GM11168 (cell line): Measurements from ENCODE around the gene ZNF579.

Experiments used
- in situ Hi-C: fragments of 300-500 bp; cut with MboI; formaldehyde crosslinking; loops from one replicate; pipeline ENCODE4 v1.12.0; 2022; ENCODE audit warnings: low sequenced_read_pairs; ENCODE audit not compliant: unreplicated experiment

The ZNF579 gene

DNA sequence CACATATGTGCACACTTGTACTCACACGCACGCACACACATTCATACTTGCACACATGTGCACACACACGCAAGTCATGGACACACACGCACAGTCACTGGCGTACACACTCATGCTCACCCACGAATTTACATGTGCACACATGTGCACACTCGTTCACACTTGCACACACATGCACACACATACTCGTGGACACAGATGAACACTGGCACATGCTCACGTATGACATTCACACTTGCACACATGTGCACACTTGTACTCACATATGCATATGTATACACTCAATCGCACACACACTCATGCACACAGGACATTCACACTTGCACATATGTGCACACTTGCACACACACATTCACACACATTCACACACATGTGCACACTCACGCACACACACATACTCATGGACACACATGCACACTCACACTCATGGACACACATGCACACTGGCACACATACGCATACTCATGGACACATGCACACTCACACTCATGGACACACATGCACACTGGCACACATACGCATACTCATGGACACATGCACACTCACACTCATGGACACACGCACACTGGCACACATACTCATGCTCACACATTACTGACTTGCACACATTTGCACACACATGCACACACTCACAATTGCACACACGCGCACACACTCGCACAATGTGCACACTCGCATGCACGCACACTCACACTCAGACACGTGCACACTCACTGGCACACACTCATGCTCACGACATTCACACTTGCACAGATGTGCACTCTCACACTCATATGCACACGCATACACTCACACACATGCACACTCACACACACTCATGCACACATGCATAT is 53.2 kb downstream of the ZNF579 start:
- in situ Hi-C loops = no loop called here
